ENCODE results near the gene PPM1H.

The PPM1H gene

GRCh38 chr12:62868820-62869219, 66.1 kb downstream of the PPM1H start:
- peak overlapping the region; percentile 65 for H2AK5ac ChIP-seq (ENCODE audit: low read length)
- H3K79me1 ChIP-seq (ENCODE audit: low read length) = peaks cover 15% of the 10 kb centered on the region
- H4K8ac ChIP-seq (ENCODE audit: low read depth, low read length) = no peak overlapping the region
- H3K4ac ChIP-seq (ENCODE audit: low read depth, low read length) = no peak overlapping the region
- H3K4me1 ChIP-seq (ENCODE audit: control insufficient read depth, low read depth, low read length) = peaks cover 20% of the 10 kb centered on the region
- no peak overlapping the region for H2BK15ac ChIP-seq (replicated peaks; ENCODE audit: low read depth)
- H3K23ac ChIP-seq (ENCODE audit: low read length) = no peak overlapping the region
- H3K79me2 ChIP-seq (ENCODE audit: control insufficient read depth, insufficient read depth, low read length) = peaks cover 10% of the 10 kb centered on the region
- H3K27me3 ChIP-seq (ENCODE audit: insufficient read depth, low read length, poor library complexity) = no peaks in the 10 kb centered on the region
- no peaks in the 10 kb centered on the region for H3K36me3 ChIP-seq (ENCODE audit: control insufficient read depth, insufficient read depth, low read length)
- no peak for DNase-seq
- no peak overlapping the region for H3K56ac ChIP-seq (ENCODE audit: low read length)
- no peak overlapping the region for H3K4me2 ChIP-seq (ENCODE audit: low read length)
- H3K18ac ChIP-seq (ENCODE audit: low read length) = peak overlapping the region; percentile 73
- no CpG with 5 or more reads among the region's 1 CpG for WGBS (ENCODE audit: extremely low coverage, insufficient coverage, low lambda C conversion rate)
- H3K9ac ChIP-seq (ENCODE audit: low read length) = no peak overlapping the region
- no peak overlapping the region for H4K5ac ChIP-seq (ENCODE audit: low read length)
- H3K27ac ChIP-seq (ENCODE audit: low read depth, low read length) = no peak overlapping the region
- no peak overlapping the region for H2BK120ac ChIP-seq (ENCODE audit: low read depth, low read length)
- no peak overlapping the region for H2BK5ac ChIP-seq (ENCODE audit: low read length)
- no peak overlapping the region for H3K4me3 ChIP-seq (ENCODE audit: low read length)

DNA sequence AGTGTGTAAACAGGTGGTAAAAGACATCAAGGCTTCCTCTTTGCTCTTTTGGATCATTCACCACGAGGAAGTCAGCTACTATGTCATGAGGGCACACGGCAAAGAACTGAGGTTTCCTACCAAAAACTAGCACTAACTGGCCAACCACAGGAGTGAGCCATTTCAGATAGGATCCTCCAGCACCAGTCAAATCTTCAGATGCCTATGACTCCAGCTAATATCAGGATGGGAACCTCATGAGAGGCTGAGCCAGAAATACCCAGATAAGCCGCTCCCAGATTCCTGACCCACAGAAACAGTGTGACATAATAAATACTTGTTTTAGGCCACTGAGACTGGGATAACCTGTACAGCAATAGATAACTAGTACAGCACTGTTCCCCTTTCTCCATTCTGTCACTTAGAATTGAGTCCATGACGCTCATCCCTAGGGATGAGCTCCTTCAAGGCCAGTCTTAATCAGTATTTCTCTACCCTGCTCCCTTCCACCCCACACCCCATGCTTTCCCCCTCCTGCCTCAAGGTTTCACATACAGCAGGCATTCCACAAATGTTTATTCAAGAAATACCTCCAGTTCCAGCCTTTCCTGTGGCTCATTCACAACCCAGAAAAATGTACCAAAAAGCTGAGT, 68.4 kb downstream of the PPM1H start:
- Histone ChIP-seq H4K8ac (ENCODE audit: low read depth, low read length) (peak overlapping the region; percentile 65), H3K56ac (ENCODE audit: low read length) (peak overlapping the region; percentile 63), H4K5ac (ENCODE audit: low read length) (no peak overlapping the region), H3K27me3 (ENCODE audit: insufficient read depth, low read length, poor library complexity) (no peaks in the 10 kb centered on the region), H3K23ac (ENCODE audit: low read length) (no peak overlapping the region), H3K4ac (ENCODE audit: low read depth, low read length) (peak overlapping the region; percentile 83), H2AK5ac (ENCODE audit: low read length) (peak overlapping the region; percentile 12), H2BK120ac (ENCODE audit: low read depth, low read length) (peak overlapping the region; percentile 98), H3K4me2 (ENCODE audit: low read length) (no peak overlapping the region), H3K4me3 (ENCODE audit: low read length) (no peak overlapping the region), H2BK15ac (replicated peaks; ENCODE audit: low read depth) (no peak overlapping the region), H3K9ac (ENCODE audit: low read length) (no peak overlapping the region), H3K79me1 (ENCODE audit: low read length) (peaks cover 11% of the 10 kb centered on the region), H3K79me2 (ENCODE audit: control insufficient read depth, insufficient read depth, low read length) (peaks cover 7% of the 10 kb centered on the region), H3K18ac (ENCODE audit: low read length) (peak overlapping the region; percentile 51), H3K4me1 (ENCODE audit: control insufficient read depth, low read depth, low read length) (peaks cover 21% of the 10 kb centered on the region), H2BK5ac (ENCODE audit: low read length) (peak overlapping the region; percentile 57), H3K27ac (ENCODE audit: low read depth, low read length) (peak overlapping the region; percentile 90), H3K36me3 (ENCODE audit: control insufficient read depth, insufficient read depth, low read length) (no peaks in the 10 kb centered on the region)
- no CpG with 5 or more reads among the region's 4 CpGs for WGBS (ENCODE audit: extremely low coverage, insufficient coverage, low lambda C conversion rate)
- peak; percentile 95 for DNase-seq

- no CpG with 5 or more reads among the region's 4 CpGs for WGBS (ENCODE audit: extremely low coverage, insufficient coverage, low lambda C conversion rate)
- DNase-seq = peak; percentile 95
- H3K18ac ChIP-seq (ENCODE audit: low read length) = peak overlapping the region; percentile 91
- no peak overlapping the region for H3K9ac ChIP-seq (ENCODE audit: low read length)
- H2BK120ac ChIP-seq (ENCODE audit: low read depth, low read length) = no peak overlapping the region
- peak overlapping the region; percentile 90 for H3K27ac ChIP-seq (ENCODE audit: low read depth, low read length)
- H3K4me2 ChIP-seq (ENCODE audit: low read length) = no peak overlapping the region
- H3K79me2 ChIP-seq (ENCODE audit: control insufficient read depth, insufficient read depth, low read length) = peaks cover 8% of the 10 kb centered on the region
- H3K4me1 ChIP-seq (ENCODE audit: control insufficient read depth, low read depth, low read length) = peaks cover 23% of the 10 kb centered on the region
- no peak overlapping the region for H4K8ac ChIP-seq (ENCODE audit: low read depth, low read length)
- H3K27me3 ChIP-seq (ENCODE audit: insufficient read depth, low read length, poor library complexity) = no peaks in the 10 kb centered on the region
- H3K56ac ChIP-seq (ENCODE audit: low read length) = peak overlapping the region; percentile 63
- H2AK5ac ChIP-seq (ENCODE audit: low read length) = no peak overlapping the region
- H3K23ac ChIP-seq (ENCODE audit: low read length) = no peak overlapping the region
- H3K4me3 ChIP-seq (ENCODE audit: low read length) = no peak overlapping the region
- peak overlapping the region; percentile 57 for H2BK5ac ChIP-seq (ENCODE audit: low read length)
- no peaks in the 10 kb centered on the region for H3K36me3 ChIP-seq (ENCODE audit: control insufficient read depth, insufficient read depth, low read length)
- no peak overlapping the region for H4K5ac ChIP-seq (ENCODE audit: low read length)
- H3K79me1 ChIP-seq (ENCODE audit: low read length) = peaks cover 11% of the 10 kb centered on the region
- peak overlapping the region; percentile 71 for H3K4ac ChIP-seq (ENCODE audit: low read depth, low read length)
- H2BK15ac ChIP-seq (replicated peaks; ENCODE audit: low read depth) = no peak overlapping the region
Measured at GRCh38 chr12:62865937-62866336, 69.0 kb downstream of the PPM1H start.

GRCh38 chr12:62865065-62865464, 69.9 kb downstream of the PPM1H start:
- peak overlapping the region; percentile 91 for H3K18ac ChIP-seq (ENCODE audit: low read length)
- DNase-seq = no peak
- no peak overlapping the region for H4K8ac ChIP-seq (ENCODE audit: low read depth, low read length)
- H2BK15ac ChIP-seq (replicated peaks; ENCODE audit: low read depth) = peak overlapping the region; percentile 93
- H4K5ac ChIP-seq (ENCODE audit: low read length) = no peak overlapping the region
- no CpG with 5 or more reads among the region's 2 CpGs for WGBS (ENCODE audit: extremely low coverage, insufficient coverage, low lambda C conversion rate)
- no peaks in the 10 kb centered on the region for H3K27me3 ChIP-seq (ENCODE audit: insufficient read depth, low read length, poor library complexity)
- H3K4me2 ChIP-seq (ENCODE audit: low read length) = no peak overlapping the region
- H3K4ac ChIP-seq (ENCODE audit: low read depth, low read length) = peak overlapping the region; percentile 71
- H3K36me3 ChIP-seq (ENCODE audit: control insufficient read depth, insufficient read depth, low read length) = no peaks in the 10 kb centered on the region
- peak overlapping the region; percentile 85 for H3K27ac ChIP-seq (ENCODE audit: low read depth, low read length)
- H3K79me1 ChIP-seq (ENCODE audit: low read length) = peaks cover 11% of the 10 kb centered on the region
- H3K56ac ChIP-seq (ENCODE audit: low read length) = peak overlapping the region; percentile 74
- peaks cover 28% of the 10 kb centered on the region for H3K4me1 ChIP-seq (ENCODE audit: control insufficient read depth, low read depth, low read length)
- H2BK120ac ChIP-seq (ENCODE audit: low read depth, low read length) = peak overlapping the region; percentile 73
- H3K9ac ChIP-seq (ENCODE audit: low read length) = no peak overlapping the region
- H3K4me3 ChIP-seq (ENCODE audit: low read length) = no peak overlapping the region
- peak overlapping the region; percentile 83 for H2AK5ac ChIP-seq (ENCODE audit: low read length)
- peak overlapping the region; percentile 51 for H2BK5ac ChIP-seq (ENCODE audit: low read length)
- peaks cover 8% of the 10 kb centered on the region for H3K79me2 ChIP-seq (ENCODE audit: control insufficient read depth, insufficient read depth, low read length)
- H3K23ac ChIP-seq (ENCODE audit: low read length) = no peak overlapping the region

DNA sequence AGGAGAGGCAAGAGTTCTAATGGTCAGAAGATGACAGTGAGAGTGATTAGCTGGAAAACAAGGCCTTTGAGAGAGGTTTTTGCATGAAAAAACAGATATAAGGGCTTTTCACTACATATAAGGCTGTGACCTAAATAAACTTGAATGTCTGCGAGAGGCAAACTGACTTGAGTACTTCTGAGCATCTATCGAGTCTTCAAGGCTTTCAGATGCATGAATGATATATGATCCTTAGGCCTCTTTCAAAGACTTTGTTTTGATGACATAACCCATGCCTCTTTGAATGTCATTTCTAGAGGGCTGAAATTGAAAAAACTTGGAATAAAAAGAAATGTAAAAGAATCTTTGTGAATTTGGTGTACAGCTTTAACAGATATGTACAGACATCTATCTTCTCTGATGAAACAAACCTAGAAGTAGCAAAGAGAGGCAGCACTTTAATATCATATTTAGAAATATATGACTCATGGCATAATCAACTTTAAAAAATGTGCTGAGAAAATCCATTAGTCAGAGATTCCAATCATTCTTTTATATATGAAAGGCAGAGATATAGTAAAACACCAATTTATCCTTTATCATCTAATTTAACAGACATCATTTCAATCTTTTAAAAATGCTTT, 72.6 kb downstream of the PPM1H start:
- H3K18ac ChIP-seq (ENCODE audit: low read length) = peak overlapping the region; percentile 87
- H3K4me3 ChIP-seq (ENCODE audit: low read length) = no peak overlapping the region
- H3K36me3 ChIP-seq (ENCODE audit: control insufficient read depth, insufficient read depth, low read length) = no peaks in the 10 kb centered on the region
- no peak overlapping the region for H2BK5ac ChIP-seq (ENCODE audit: low read length)
- no peak overlapping the region for H3K4me2 ChIP-seq (ENCODE audit: low read length)
- H3K79me2 ChIP-seq (ENCODE audit: control insufficient read depth, insufficient read depth, low read length) = peaks cover 8% of the 10 kb centered on the region
- H2AK5ac ChIP-seq (ENCODE audit: low read length) = no peak overlapping the region
- H3K9ac ChIP-seq (ENCODE audit: low read length) = no peak overlapping the region
- H3K27me3 ChIP-seq (ENCODE audit: insufficient read depth, low read length, poor library complexity) = no peaks in the 10 kb centered on the region
- H3K79me1 ChIP-seq (ENCODE audit: low read length) = peaks cover 5% of the 10 kb centered on the region
- no peak overlapping the region for H3K56ac ChIP-seq (ENCODE audit: low read length)
- peak overlapping the region; percentile 54 for H2BK120ac ChIP-seq (ENCODE audit: low read depth, low read length)
- H4K5ac ChIP-seq (ENCODE audit: low read length) = no peak overlapping the region
- H2BK15ac ChIP-seq (replicated peaks; ENCODE audit: low read depth) = peak overlapping the region; percentile 92
- no CpG with 5 or more reads among the region's 2 CpGs for WGBS (ENCODE audit: extremely low coverage, insufficient coverage, low lambda C conversion rate)
- no peak for DNase-seq
- H3K23ac ChIP-seq (ENCODE audit: low read length) = no peak overlapping the region
- peaks cover 32% of the 10 kb centered on the region for H3K4me1 ChIP-seq (ENCODE audit: control insufficient read depth, low read depth, low read length)
- no peak overlapping the region for H3K4ac ChIP-seq (ENCODE audit: low read depth, low read length)
- no peak overlapping the region for H4K8ac ChIP-seq (ENCODE audit: low read depth, low read length)
- H3K27ac ChIP-seq (ENCODE audit: low read depth, low read length) = no peak overlapping the region
